GM19455 (cell line): ENCODE results near the gene NTM.
"Not testable (repeated sequence)": the region's sequence is repeated elsewhere in the genome, so short reads cannot be mapped to it uniquely, and the experiment has no call there.

Source experiments
- ATAC-seq: cut with Tn5 transposase; IDR thresholded peaks from one replicate; pipeline ENCODE4 v1.9.1; 2021; ENCODE audit not compliant: unreplicated experiment

Gene NTM

GRCh38 chr11:131488238-131488637, 117.8 kb downstream of the NTM start:
- no peak for ATAC-seq

- ATAC-seq, result no peak
Measured at GRCh38 chr11:131491503-131491902, 121.1 kb downstream of the NTM start.

DNA sequence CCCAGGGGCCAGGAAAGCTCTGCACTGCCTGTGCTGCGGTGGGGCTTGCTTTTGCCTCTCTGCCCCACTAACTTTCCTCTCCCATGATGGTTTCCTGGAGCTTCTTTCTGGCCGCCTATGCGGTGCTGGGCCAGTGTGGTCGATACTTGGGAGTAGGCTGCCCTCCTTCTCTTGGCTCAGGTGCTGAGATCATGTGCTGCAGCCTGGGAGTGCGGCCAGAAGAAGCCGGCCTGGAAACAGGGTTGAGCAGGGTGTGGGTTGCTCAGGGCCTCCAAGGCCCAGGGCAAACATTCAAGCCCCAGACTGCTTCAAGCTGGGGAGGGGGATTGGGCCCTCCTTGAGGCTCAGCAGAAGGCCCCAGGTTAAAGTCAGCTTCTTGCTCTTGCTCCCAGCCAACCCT, 125.0 kb downstream of the NTM start:
- no peak for ATAC-seq

DNA sequence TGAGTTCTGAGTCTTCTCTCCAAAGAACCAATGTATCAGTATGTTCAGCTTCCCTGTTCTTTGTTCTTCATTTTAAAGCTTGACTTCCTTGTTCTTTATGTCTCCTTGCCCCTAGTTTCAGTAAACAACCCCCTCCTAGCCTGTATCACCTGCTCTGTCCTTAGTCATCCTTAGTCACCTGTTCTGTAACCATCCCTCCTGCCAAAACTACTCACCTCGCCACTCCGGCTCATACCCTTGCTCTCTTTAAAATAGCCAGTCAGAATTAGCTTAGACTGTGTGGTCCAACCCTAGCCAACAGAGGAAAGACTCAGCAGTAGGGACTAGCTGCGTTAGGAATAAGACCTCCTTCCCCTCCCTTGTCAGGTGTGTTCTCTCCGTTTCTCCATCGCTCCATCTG, 127.3 kb downstream of the NTM start:
- not testable (repeated sequence) for ATAC-seq

DNA sequence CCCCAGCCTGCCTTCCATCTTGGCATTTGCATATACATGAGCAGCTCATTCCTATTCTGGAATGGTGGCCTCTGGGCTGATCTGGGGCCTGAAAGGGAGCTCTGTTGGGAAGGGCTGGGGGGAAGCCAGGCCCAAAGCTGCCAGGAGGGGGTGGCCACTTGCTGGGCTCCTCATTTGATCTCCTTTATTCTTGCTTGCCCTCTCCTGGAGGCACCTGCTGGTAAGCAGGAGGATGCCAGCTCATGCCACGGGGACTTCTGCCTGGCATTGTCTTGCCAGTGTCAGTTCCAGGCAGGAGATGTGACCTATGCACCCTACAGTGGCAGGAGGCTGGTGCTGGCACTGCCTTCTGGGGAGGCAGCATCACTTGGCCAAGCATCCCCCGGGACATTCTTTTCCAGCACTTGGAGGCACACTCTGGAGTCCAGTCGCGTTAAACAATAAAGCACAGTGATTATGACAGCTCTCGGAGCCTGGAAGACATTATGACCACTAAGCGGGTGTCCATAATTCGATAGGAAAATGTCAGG, 128.3 kb downstream of the NTM start:
- no peak for ATAC-seq

DNA sequence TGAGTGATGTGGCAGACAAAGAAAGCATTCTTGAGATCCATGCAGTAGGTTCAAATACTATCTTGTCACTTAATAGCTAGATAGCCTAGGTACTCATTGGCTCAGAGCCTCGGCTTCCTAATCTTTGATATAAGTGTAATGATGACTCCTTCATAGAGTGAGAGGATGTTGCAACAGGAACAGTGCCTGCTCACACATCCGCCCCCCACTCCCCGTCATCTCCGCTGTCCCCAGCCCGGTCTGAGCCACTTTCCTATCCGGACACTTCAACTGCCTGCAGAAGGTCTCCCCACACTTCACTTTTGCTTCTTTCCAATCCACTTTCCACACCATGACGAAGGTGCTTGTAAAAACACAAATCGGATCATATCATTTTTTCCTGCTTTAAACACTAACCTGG, 128.8 kb downstream of the NTM start:
- no peak for ATAC-seq

- no peak for ATAC-seq
Measured at GRCh38 chr11:131503017-131503416, 132.6 kb downstream of the NTM start.

GRCh38 chr11:131504199-131504949, 134.0 kb downstream of the NTM start:
- no peak for ATAC-seq

DNA sequence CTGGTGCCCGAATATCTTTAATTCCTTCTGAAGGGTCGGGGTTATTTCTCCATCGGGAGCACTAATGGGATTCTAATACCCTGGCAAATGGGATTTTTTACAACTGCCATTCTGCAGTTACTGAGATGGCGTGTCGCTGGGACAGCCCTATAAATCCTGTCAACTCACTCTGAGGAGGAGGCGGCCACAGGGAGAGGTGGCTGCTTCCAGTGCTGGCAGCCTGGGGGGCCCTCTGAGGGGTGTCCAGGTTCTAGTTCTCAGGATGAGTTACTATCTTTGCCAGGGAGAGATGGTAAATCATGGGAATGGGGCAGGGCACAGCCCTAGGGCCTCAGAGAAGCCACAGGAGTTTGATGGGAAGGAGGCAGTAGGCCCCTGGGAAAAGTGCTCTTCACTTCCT, 135.9 kb downstream of the NTM start:
- no peak for ATAC-seq

- ATAC-seq, result no peak
Measured at GRCh38 chr11:131510662-131511061, 140.2 kb downstream of the NTM start.

GRCh38 chr11:131511794-131512193, 141.4 kb downstream of the NTM start:
- peak; percentile 68 for ATAC-seq

DNA sequence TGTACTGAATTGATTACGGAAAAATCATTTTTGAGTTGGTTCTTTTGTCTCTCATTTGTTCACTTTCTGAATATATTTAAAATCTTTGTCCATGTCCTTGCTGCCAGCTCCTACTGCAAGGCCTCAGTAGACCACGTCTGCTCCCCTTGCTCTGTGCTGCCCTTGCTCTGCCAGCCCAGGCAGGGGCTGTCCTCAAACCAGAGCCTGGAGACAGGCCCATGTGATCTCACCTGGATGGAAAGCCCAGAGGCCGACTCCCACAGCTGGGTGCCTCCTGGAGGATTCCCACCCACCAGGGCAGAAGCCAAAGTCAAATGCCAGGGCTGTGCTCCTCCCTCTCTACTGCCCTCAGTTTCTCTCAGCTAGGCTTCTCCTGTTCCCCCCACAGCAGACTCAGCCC, 141.8 kb downstream of the NTM start:
- no peak for ATAC-seq

DNA sequence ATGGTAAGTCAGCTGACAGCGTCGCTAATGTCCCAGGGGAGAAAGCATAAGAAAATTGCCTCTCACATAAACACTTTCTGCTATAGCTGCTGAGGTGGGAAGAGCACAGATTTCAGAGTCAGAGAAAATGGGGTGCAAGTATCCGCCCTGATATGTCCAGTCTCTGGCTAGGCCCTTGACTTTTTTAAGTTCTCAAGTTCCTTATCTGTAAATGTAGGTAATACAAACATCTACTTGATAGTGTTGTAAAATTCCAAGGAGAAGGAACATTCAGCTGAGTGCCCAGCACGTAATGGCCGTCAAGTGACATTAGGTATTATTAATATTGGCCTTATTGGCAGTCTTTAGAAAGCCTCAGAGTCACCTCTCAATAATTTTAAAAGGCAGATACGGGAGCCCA, 143.6 kb downstream of the NTM start:
- ATAC-seq, result no peak

DNA sequence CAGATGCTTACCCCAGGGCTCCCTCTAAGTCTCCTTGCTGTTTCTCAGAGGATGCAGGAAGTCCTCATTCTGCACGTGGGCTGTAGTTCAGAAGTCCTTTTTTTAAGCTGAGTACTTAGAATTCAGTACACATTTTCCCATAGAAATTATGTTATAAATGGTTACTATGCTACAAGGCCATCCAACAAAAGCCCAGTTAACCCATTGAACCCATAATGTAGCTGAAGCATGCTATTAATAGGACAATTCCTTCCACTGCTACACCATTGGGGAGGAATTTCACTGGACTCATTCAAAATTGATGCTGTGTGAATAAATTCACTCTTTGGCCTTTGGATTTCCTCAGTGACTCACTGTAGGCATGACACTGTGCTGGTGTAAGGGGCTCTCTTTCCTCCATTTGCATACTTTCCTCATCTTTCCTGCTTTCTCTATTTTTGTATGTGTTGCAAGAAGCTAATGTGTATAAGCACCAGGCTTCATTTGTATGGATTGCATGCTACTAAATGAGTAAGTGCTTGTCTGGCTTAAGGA, 148.0 kb downstream of the NTM start:
- no peak for ATAC-seq

- ATAC-seq, result no peak
Measured at GRCh38 chr11:131522851-131523250, 152.4 kb downstream of the NTM start.

DNA sequence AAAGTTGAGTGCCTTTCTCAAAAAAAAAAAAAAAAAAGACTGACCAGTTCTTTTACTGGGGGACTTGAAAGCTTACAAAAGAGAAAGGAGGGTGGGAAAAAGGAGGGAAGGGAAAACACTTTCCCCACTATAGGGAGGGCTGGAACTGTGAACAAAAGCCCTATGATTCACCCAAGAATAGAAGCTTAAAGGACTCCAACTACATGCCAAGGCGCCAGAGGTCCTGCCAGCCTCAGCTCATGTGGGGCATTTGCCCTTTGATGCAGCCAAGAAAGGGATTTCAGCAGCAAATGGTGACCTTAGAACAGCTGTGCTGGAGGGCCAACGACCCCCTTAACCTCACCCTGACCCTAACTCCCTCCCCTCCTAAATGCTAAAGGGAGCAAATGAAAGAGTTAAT, 160.0 kb downstream of the NTM start:
- no peak for ATAC-seq

DNA sequence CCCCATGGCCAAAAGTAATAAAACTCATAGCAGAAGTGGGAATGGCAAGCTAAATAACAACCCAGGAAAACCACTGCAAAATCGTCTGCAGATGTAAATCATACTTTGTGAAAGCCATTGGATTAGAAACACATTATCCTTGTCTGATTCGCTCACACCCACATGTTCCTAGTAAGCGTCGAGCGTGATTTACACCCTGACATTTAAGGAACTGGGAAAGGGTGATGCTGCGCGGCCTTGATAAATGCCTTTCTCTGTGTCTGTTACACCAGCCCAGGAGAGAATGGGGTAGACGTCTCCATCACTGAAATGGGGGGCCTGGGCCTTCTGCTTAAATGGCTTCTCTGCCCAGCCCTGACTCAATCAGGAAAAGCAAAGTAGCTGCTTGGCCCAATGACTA, 162.7 kb downstream of the NTM start:
- no peak for ATAC-seq

DNA sequence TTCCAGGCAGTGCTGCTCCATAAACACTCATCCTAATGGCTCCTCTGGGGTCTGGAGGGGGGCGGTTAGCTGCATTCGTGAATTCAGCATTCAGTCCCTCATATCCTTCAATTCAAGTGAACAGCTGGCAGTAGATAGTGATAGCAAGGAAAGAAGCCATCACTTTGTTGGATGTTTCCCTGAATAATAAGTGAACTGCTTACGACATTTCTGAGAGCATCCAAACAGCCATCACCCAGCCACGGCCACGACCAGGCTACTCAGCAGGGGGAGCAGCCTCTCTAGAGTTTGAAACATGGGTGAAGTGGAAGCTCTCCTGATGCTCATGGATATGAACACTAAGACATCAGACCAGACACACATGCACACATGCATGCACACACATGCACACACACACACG, 163.6 kb downstream of the NTM start:
- no peak for ATAC-seq

- ATAC-seq, result no peak
Measured at GRCh38 chr11:131534611-131535010, 164.2 kb downstream of the NTM start.

DNA sequence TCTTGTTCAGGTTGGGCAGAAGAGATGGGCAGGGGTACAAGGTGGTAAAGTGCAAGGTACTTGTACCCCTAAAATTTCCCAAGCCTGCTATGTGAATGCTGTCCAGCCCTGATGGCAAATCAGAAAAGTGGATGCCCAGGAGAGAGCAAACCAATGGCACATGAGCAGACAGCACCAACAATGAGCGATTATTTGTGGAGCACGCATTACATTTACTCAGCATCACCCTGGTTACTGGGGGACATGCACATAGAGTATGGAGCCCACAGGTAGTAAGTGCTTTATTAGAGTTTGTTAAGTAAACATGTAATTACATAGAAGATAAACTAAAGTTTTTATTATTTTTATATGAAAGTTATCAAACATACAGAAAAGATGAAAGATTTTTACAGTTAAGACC, 165.7 kb downstream of the NTM start:
- ATAC-seq, result no peak

GRCh38 chr11:131537196-131537595, 166.8 kb downstream of the NTM start:
- no peak for ATAC-seq

DNA sequence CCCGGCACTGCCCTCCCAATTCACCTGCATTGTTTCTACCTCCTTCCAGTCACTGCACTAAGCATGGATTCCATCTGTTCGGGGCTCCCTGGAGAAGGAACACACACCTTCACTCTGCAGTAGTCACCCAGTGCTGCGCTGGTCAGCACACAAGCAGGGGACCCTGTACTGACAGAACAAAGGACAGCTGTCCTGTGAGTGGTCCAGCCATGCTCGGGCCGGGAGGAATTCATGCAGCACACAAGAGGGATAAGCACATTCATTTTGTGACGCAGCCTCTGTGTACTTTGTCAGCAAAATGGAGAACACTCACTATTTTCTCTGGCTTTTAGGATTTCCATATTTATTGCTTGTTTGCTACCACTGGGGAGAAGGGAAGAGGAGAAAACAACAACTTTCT, 167.3 kb downstream of the NTM start:
- ATAC-seq, result no peak

GRCh38 chr11:131538322-131538721, 167.9 kb downstream of the NTM start:
- ATAC-seq, result no peak
